ENCODE data around the gene PARD3.

Gene PARD3

DNA sequence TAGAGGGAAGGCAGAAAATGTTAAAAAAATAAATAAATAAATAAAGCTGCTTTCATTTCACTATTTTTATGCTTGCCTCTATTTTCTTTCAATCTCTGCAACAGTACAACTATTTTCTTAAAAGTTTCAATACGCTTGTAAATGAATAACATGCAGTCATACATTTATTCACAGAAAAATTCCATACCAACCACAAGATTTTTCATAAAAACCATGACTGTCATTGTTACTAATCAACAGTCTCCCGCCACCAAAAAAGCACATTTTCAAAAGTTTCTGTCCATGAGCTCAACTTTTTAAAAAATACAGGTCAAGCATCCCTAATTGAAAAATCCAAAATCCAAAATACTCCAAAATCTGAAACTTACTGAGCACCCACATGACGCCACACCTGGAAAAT lies 5.3 kb downstream of the PARD3 start:
- no peak overlapping the region for H3K4me3 ChIP-seq (replicated peaks; ENCODE audit: low read depth, low read length)
- H3K27me3 ChIP-seq (replicated peaks; ENCODE audit: control insufficient read depth, insufficient read depth, low read length) = no peaks in the 10 kb centered on the region; the same call in none of the 2 replicates
- TF ChIP-seq, protein P1, sequence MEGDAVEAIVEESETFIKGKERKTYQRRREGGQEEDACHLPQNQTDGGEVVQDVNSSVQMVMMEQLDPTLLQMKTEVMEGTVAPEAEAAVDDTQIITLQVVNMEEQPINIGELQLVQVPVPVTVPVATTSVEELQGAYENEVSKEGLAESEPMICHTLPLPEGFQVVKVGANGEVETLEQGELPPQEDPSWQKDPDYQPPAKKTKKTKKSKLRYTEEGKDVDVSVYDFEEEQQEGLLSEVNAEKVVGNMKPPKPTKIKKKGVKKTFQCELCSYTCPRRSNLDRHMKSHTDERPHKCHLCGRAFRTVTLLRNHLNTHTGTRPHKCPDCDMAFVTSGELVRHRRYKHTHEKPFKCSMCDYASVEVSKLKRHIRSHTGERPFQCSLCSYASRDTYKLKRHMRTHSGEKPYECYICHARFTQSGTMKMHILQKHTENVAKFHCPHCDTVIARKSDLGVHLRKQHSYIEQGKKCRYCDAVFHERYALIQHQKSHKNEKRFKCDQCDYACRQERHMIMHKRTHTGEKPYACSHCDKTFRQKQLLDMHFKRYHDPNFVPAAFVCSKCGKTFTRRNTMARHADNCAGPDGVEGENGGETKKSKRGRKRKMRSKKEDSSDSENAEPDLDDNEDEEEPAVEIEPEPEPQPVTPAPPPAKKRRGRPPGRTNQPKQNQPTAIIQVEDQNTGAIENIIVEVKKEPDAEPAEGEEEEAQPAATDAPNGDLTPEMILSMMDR (IDR thresholded peaks at IDR 0.05; ENCODE audit: insufficient read depth, low read length, poor library complexity, severe bottlenecking) = no peak
- H3K36me3 ChIP-seq (ENCODE audit: control insufficient read depth, insufficient read depth, low read length) = no peaks in the 10 kb centered on the region
- no peak for DNase-seq (ENCODE audit: extremely low read depth, insufficient read length)

DNA sequence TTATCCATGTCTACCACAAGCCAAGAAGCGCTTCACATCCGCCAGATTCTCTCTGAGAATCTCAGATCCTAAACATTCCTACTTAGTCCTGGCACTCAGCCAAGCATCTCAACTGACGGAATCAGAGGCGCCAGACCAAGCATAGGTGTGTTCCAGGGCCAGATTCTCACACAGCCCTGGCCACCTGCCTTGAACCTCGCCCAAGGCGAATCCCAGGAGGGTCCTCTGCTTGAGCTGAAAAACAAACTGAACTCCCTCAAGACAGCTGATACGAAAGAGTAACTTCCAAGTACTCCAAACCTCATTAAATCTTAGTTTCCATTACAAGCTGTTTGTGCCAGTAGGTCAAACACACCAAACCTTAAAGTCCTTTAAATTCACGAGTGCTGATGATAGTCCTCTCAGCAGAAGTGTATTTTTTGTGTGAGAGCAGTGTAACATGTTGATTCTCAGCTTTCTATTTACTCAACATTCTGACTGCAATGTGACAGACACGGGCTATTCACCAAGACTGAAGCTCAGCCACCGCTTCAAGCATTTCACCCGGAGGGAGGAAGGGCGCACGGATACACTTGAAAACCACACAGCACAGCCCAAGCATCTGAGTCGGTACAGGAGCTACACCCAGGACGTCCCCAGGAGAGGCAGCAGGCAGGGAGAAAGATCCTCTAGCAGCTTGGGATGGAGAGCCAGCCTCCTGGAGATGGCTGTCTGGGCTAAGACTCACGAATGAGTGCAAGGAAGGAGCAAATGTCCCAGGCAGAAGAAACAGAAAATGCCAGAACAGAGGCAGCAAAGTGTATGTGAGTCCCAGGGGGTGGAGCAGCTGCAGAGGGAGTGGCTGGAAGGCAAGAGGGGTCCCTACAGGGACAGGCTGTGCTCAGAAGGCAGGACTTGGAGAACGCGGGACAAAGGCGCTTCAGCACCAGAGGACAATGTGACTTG lies 6.0 kb downstream of the PARD3 start:
- TF ChIP-seq, protein P1 (IDR thresholded peaks at IDR 0.05; ENCODE audit: insufficient read depth, low read length, poor library complexity, severe bottlenecking) = no peak
- peak; percentile 46 for DNase-seq (ENCODE audit: extremely low read depth, insufficient read length)
- peak overlapping the region; percentile 15; the same call in 1 of the 2 replicates for H3K4me3 ChIP-seq (replicated peaks; ENCODE audit: low read depth, low read length)

DNA sequence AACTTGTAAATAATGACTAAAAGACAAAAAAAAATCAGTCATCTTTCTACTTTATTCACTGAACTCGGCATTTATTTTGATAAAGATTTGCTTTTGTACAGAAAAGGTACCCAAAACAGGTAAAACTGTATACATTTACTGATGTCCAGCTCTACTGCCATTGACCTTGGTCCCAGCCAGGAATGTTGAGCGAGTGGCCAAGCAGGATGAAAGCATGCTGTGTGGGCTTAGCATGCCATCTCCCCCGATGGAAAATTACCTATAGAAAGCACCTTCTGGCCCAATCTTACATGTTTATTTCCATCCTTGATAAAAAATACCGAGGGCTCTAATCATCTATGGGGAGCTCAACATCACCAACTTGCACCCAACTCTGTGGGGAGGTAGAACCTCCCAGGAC lies 6.8 kb downstream of the PARD3 start:
- no peak overlapping the region for H3K4me3 ChIP-seq (replicated peaks; ENCODE audit: low read depth, low read length)
- H3K36me3 ChIP-seq (ENCODE audit: control insufficient read depth, insufficient read depth, low read length) = no peaks in the 10 kb centered on the region
- no peaks in the 10 kb centered on the region; the same call in none of the 2 replicates for H3K27me3 ChIP-seq (replicated peaks; ENCODE audit: control insufficient read depth, insufficient read depth, low read length)
- TF ChIP-seq, protein P1 (IDR thresholded peaks at IDR 0.05; ENCODE audit: insufficient read depth, low read length, poor library complexity, severe bottlenecking) = no peak
- no peak for DNase-seq (ENCODE audit: extremely low read depth, insufficient read length)

More for the DNA sequence above, 6.0 kb downstream of the PARD3 start:
- no peaks in the 10 kb centered on the region; the same call in none of the 2 replicates for H3K27me3 ChIP-seq (replicated peaks; ENCODE audit: control insufficient read depth, insufficient read depth, low read length)
- no peaks in the 10 kb centered on the region for H3K36me3 ChIP-seq (ENCODE audit: control insufficient read depth, insufficient read depth, low read length)

DNA sequence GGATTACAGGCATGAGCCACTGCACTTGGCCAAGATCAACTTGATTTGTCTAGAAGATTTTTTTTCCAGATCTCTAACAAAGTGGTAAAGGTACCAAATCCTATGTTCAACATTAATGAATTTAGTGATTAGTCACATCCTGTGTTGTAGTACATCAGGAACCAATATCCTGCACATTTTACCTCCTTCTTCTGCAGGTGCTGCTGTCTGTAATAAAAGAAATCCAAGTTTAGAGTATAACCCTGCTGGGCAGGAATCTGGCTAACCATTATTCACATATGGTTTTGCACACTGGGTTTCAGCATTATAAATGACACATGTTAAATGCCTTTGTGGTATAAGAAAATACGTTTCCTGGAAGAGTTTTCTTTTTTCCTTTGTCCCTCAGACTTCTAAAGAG lies 10.8 kb downstream of the PARD3 start:
- DNase-seq (ENCODE audit: extremely low read depth, insufficient read length) = no peak
- Histone ChIP-seq H3K4me3 (replicated peaks; ENCODE audit: low read depth, low read length) (no peak overlapping the region), H3K27me3 (replicated peaks; ENCODE audit: control insufficient read depth, insufficient read depth, low read length) (no peaks in the 10 kb centered on the region), H3K36me3 (ENCODE audit: control insufficient read depth, insufficient read depth, low read length) (no peaks in the 10 kb centered on the region)
- TF ChIP-seq, protein P1 (IDR thresholded peaks at IDR 0.05; ENCODE audit: insufficient read depth, low read length, poor library complexity, severe bottlenecking) = no peak

DNA sequence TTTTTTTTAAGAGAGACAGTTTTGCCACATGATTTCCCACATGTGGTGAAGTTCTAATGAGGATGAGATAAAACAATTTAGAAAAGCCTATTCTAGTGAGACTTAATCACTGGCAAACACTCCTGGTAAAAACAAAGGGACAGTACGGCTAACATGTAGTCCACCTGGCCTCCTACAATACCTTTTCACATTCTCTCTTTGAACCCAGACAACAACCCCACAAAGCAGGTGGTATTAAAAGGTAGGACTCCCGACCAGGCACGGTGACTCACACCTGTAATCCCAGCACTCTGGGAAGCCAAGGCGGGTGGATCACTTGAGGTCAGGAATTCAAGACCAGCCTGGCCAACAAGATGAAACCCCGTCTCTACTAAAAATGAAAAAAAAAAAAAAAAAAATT lies 12.4 kb downstream of the PARD3 start:
- Histone ChIP-seq H3K27me3 (replicated peaks; ENCODE audit: control insufficient read depth, insufficient read depth, low read length) (no peaks in the 10 kb centered on the region), H3K36me3 (ENCODE audit: control insufficient read depth, insufficient read depth, low read length) (no peaks in the 10 kb centered on the region), H3K4me3 (replicated peaks; ENCODE audit: low read depth, low read length) (no peak overlapping the region)
- DNase-seq (ENCODE audit: extremely low read depth, insufficient read length) = no peak
- TF ChIP-seq, protein P1 (IDR thresholded peaks at IDR 0.05; ENCODE audit: insufficient read depth, low read length, poor library complexity, severe bottlenecking) = no peak

Measured in GM06990 (cell line).